Sigmoid colon (tissue), 4 donors: ENCODE data around the gene FBLIM1.

Source experiments
- EP300 ChIP-seq, 4 donors: sonication (generic); formaldehyde crosslinking; IDR thresholded peaks; one replicate each; pipeline ENCODE4 v1.6.1; 2017; ENCODE audit warnings: antibody characterized with exemption in 4 of 4
- POLR2A ChIP-seq, 2 donors: fragments of 450-650 bp; IDR thresholded peaks; one replicate each; pipeline ENCODE4 v1.6.1; 2016; ENCODE audit warnings: antibody characterized with exemption in 2 of 2, mild to moderate bottlenecking in 2 of 2, moderate library complexity in 2 of 2
- POLR2AphosphoS5 ChIP-seq, 4 donors: sonication (generic); formaldehyde crosslinking; IDR thresholded peaks; one replicate each; pipeline ENCODE4 v1.6.1; 2017; ENCODE audit warnings: antibody characterized with exemption in 4 of 4
- TF ChIP-seq, protein P1 (sequence below), 4 experiments: fragments of 450-650 bp in 3 of 4; fragments of 200-600 bp in 1 of 4; IDR thresholded peaks; one replicate each; pipeline ENCODE4 v1.5.1; 2016 to 2019; ENCODE audit warnings: antibody characterized with exemption in 4 of 4, mild to moderate bottlenecking in 3 of 4, moderate library complexity in 2 of 4

DNA sequence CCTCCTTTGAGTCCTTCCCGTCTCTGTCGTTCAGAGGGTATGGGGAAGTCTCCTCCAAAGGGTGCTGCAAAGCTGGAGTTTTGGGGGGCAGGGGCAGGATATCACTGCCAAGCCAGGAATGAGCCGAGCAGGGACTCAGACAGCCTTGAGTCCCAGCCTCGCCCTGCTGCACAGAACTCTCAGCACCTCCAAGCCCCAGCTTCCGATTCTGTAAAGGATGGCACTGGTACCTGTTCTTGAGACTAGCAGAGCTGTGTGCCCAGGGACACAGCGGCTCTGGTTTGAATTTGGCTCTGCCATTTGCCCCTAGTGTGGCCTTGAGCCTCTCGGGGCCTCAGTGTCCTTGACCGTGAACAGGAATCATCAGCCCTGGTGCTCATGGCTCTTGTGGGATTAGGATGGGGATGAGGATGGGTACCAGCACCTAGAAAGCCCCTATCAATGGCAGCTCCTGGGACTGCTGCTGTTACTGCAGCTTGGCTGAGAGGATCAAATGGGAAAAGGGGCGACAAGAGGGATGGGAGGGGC, 1.5 kb upstream of the FBLIM1 start:
- TF ChIP-seq, protein P1, sequence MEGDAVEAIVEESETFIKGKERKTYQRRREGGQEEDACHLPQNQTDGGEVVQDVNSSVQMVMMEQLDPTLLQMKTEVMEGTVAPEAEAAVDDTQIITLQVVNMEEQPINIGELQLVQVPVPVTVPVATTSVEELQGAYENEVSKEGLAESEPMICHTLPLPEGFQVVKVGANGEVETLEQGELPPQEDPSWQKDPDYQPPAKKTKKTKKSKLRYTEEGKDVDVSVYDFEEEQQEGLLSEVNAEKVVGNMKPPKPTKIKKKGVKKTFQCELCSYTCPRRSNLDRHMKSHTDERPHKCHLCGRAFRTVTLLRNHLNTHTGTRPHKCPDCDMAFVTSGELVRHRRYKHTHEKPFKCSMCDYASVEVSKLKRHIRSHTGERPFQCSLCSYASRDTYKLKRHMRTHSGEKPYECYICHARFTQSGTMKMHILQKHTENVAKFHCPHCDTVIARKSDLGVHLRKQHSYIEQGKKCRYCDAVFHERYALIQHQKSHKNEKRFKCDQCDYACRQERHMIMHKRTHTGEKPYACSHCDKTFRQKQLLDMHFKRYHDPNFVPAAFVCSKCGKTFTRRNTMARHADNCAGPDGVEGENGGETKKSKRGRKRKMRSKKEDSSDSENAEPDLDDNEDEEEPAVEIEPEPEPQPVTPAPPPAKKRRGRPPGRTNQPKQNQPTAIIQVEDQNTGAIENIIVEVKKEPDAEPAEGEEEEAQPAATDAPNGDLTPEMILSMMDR (IDR thresholded peaks at IDR 0.05), result no peak
- no peak for TF ChIP-seq POLR2AphosphoS5 (IDR thresholded peaks at IDR 0.05)
- no peak for TF ChIP-seq EP300 (IDR thresholded peaks at IDR 0.05)
- no peak for TF ChIP-seq POLR2A (IDR thresholded peaks at IDR 0.05)
